Activated CD4-positive, alpha-beta T cell treated with anti-CD3 and anti-CD28 coated beads for 4 hours (primary cell): ENCODE results near the gene PTRH1.
A peak's percentile ranks its signal among the peaks of the same experiment; 100 is the strongest.

Source experiments
- DNase-seq, 2 donors: peaks; one replicate each; pipeline ENCODE4 v3.0.0-alpha.2; 2020

PTRH1 gene

DNA sequence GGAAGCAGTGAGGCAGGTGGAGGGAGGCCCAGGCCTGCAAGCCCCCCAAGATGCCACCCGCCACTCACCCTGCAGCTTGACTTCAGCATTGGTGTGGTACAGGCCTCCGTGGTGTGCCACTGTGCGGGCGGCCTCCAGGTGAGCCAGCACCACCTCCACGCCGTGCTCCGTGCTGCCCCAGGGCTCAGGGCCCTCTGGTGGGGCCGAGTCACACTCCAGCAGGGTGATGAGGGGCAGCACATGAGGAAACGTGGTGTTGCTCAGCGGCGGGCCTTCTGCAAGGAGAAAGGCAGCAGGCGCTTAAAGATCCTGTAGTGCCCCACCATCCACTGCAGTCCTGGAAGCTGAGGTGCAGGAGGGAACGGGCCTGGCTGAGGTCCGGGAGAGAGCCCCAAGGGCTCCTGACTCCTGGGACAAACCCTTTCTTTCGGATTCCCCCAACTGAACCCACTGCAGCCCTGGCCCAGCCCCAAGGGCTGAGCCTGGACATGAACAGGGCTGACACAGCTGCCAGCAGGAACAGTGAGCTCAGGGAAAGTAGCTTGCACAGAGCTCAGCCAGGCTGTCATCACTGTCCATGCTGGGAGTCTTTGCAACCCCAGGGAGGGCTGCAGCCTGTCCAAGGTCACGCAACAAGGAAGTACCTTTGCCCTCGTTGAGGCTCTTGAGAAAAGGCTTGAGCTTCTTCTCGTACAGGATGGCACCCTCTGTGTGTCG lies 24.3 kb upstream of the PTRH1 start:
- no peak for DNase-seq

- no peak for DNase-seq
Measured at GRCh38 chr9:127738666-127739065, 23.2 kb upstream of the PTRH1 start.

GRCh38 chr9:127735530-127736185 lies 20.2 kb upstream of the PTRH1 start:
- no peak for DNase-seq

DNA sequence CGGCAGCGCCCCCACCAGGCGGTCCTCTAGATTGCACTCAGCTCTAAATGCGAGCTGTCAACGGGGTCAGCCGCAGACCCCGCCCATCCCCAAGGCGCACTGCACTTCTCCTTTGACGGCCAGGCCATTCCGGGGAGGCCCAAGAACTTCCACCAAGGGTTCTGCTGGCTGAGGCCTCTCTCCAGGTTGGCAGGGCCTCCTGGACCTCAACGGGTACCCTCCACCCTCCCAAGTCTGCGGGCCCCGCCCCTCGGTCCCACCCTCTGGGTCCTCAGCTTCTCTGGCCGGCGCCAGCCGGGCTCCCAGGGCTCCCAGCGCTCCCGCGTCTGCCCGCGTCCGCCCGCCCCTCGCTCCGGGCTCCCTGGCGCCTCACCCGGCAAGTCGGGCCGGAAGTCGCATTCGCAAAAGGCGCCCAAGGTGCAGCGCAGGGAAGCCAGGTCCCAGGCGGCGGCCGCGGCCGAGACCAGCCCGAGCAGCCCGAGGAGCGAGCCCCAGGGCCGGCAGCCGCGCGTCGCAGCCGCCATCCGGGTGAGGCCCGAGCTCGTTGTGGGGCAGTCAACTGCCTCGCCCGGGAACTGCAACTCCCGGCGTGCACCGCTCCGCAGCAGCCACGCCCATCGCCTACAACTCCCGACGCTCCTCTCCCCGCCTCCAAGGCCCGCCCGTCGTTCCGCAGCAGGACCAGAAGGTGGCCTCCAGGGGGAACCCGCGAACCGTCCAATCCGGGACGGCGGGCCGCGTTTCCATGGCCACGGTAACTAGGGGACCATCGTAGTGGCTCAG lies 19.5 kb upstream of the PTRH1 start, which contains the start of gene TOR2A:
Gene TOR2A, minus strand, starts transcription at position 548 of the 783 bp plus-strand sequence. Its CDS starts 24 bp downstream, at position 524.
- DNase-seq, result peak; percentile 98

DNA sequence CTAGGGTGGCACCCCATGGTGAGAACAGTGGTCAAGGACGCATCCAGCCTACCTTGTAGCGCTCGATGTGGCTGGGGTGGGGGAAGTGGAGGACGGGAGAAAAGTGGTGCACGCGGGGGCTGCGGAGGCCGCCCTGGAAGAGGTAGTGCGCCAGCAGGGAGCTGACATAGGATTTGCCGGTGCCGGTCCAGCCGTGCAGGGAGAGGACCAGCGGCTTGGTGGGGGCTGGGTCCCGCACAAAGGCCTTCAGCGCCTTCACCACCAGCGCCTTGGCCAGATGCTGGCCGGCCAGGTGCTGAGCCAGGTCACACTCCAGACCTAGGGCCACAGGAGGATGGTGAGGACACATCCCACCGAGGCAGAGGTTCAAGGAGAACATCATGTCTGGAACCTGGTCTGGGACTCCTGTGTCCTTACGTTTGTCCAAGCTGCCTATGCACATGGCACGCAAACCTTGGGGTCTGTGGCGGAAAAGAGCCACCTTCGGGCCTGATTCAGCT lies 18.8 kb upstream of the PTRH1 start:
- no peak for DNase-seq

- DNase-seq, result no peak
Measured at GRCh38 chr9:127733614-127734013, 18.2 kb upstream of the PTRH1 start.

- DNase-seq, result no peak
Measured at GRCh38 chr9:127732444-127732843, 17.0 kb upstream of the PTRH1 start.

DNA sequence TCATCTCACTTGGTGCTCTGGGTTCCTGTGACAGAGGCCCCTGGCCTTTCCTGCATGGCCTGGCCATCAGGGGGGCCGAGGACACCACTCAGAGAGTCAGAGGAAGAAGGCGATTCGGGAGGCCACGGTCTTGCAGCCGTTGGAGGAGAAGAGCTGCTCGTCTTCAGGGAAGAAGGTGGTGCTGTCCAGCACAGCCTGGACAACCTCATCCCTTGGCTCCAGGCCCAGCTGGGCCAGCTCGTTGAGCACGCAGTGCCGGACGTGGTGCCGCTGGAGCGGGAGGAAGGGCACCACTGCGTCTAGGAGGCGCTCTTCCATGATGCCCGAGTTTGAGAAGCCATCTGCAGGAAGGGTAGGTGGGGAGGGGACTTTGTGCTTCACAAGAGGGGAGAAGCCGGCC lies 16.5 kb upstream of the PTRH1 start:
- DNase-seq, result no peak

DNA sequence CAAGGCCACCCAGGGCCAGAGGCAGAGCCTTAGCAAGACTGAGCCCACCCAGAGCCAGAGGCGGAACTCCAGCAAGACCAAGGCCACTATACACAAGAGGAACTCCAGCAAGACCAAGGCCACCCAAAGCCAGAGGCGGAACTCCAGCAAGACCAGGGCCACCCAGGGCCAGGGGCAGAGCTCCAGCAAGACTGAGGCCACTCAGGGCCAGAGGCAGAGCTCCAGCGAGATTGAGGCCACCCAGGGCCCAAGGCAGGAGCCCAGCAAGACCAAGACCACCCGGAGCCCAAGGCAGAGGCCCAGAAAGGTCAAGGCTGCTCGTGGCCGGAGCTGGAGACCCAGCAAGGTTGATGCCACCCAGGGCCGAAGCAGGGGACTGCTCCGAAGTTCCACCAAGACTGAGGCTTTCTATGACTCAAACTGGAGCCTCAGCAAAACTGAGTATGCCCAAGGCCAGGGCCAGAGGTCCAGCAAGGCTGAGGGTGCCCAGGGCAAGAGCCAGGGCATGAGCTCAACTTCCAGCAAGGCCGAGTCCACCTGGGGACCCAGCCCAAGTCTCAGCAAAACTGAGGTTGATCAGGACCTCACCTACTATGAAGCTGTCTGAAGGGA lies 15.4 kb upstream of the PTRH1 start:
- no peak for DNase-seq

- no peak for DNase-seq
Measured at GRCh38 chr9:127730262-127730661, 14.8 kb upstream of the PTRH1 start.

GRCh38 chr9:127729522-127730256 lies 14.2 kb upstream of the PTRH1 start:
- DNase-seq, result no peak

DNA sequence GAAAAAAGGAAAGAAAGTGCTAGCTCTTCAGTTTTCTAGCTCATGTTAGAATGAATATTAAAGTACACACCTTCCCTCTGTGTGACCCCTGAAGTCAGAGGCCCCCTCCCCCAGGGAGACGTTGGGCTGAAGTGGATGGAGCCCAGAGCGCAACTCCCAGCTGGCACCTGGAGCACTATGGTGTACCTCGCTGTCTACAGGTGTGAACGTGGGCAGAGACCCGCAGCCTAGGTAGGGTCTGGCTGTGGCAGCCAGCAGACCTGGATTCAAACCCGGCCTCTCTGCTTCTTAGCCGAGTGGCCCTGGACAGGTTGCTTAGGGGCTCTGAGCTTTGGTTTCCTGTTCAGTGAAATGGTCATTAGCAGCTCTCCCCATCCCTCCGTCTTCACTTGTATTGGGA lies 13.3 kb upstream of the PTRH1 start:
- DNase-seq, result no peak

DNA sequence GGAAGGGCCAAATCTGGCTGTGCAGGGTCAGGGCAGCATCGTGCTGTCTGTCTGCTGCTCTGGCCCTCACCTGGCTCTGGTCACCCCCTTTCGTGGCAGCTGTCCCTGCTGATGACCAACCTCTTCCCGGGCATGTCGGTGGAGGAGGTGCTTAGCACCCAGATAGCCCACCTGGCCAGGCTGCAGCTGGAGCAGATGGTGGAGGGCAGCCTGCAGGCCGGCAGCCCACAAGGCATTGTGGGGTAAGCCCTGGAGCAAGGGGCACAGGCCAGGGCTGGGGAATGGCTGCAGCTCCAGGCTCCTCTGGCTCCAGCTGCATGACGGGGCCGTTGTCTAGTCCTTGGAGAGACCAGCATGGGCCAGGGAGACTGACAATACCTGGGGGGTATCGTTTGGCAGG lies 11.4 kb upstream of the PTRH1 start:
- DNase-seq, result no peak

DNA sequence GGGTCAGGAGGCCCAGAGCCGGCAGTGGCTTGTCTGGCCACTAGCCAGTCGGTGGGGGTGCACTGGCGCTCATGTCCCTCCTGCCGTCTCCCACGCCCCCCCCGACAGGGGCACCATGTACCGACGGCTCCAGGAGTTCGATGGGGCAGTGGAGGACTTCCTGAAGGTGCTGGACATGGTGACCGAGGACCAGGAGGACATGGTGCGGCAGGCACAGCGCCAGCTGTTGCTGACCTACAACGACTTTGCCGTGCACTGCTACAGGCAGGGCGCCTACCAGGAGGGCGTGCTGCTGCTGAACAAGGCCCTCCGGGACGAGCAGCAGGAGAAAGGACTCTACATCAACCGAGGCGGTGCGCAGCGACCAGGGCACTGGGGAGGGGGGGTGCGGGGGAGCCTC lies 8.5 kb upstream of the PTRH1 start:
- DNase-seq, result no peak

GRCh38 chr9:127723444-127723843 lies 8.0 kb upstream of the PTRH1 start:
- DNase-seq, result no peak

GRCh38 chr9:127723013-127723412 lies 7.5 kb upstream of the PTRH1 start:
- DNase-seq, result no peak

DNA sequence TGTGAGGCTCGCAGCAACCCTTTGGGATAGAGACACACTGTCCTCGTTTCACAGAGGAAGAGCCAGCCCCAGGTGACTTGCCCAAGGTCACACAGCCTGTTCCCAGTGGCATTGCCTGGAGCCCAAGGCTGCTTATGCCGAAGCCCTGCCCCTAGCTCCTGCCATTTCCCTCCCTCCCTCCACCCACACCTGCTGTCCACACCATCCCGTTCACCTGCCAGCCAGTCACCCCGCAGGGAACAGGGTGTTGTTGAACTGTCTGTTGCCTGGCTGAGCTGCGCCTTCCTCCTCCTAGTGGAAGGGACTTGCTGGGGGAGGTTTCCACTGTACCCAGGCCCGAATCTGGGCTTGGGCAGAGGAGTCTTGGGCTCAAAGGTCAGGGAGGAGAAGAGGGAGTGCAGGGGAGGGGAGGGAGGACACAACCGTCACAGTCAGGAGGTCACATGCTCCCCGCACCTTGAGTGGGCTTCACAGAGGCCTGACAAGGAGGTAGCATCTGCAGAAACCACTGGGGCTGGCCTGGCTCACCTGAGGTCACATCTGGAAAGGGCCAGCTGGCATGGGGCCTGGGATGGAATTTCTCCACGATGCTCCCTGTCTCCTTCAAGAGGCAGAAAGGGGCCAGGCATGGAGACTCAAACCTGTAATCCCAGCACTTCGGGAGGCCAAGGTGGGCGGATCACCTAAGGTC lies 6.7 kb upstream of the PTRH1 start:
- DNase-seq, result no peak

- DNase-seq, result no peak
Measured at GRCh38 chr9:127721391-127721821, 5.9 kb upstream of the PTRH1 start.

GRCh38 chr9:127720865-127721227 lies 5.4 kb upstream of the PTRH1 start:
- no peak for DNase-seq

DNA sequence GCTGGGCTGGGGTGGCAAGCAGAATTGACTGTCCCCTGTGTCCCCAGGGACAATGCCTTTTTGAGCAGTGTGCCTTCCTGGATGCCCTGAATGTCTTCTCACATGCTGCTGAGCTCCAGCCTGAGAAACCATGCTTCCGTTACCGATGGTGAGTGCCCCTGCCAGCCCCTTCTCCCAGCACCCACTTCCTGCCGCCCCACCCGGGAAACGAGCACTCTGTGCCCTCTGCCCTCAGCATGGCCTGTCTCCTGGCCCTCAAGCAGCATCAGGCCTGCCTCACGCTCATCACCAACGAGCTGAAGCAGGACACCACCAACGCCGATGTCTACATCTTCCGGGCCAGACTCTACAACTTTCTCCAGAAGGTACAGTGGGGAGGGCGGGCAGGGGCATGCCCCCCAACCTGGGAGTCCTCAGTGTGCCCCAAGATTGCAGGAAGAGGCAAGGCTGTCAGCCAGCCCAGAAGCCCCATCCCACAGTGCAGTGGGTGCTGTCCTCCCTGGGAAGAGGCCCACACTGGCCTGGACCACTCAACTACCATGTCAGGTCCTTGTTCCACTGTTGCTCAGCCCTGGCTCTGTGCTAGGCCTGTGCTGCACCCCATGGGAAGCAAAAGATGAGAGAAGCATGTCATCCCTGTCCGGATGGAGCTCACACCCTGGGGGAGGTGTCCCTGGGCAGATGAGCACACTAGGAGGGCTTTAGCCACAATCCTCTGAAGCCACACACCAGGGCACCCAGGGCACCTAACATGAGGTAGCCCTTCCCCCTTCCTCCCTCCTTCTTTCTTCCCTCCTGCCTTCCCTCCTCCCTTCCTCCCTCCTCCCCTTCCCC lies 4.8 kb upstream of the PTRH1 start:
- DNase-seq, result no peak

DNA sequence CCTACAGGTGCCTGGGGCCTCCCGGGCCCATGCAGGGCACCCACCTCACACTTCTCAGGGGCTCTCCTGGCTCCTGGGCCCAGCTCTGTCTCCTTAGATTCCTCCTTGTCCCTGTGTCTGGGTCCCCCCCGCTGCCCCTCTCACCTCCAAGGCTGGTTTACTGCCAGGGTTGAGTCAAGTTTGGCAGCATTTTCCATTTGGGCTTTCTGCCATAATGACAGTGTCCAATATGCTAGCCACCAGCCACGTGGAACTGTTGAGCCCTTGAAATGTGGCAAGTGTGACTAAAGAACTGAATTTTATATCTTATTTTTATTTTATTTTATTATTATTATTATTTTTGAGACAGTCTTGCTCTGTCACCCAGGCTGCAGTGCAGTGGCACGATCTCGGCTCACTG lies 2.3 kb upstream of the PTRH1 start:
- no peak for DNase-seq
